Right hindlimb (tissue), 1 donor: ENCODE results near the gene FLOT1.
"Not testable (repeated sequence)": the region's sequence is repeated elsewhere in the genome, so short reads cannot be mapped to it uniquely, and the experiment has no call there.

ENCODE experiments used
- DNase-seq: peaks from one replicate; pipeline ENCODE4 v3.0.0-alpha.2; 2018

The FLOT1 gene

DNA sequence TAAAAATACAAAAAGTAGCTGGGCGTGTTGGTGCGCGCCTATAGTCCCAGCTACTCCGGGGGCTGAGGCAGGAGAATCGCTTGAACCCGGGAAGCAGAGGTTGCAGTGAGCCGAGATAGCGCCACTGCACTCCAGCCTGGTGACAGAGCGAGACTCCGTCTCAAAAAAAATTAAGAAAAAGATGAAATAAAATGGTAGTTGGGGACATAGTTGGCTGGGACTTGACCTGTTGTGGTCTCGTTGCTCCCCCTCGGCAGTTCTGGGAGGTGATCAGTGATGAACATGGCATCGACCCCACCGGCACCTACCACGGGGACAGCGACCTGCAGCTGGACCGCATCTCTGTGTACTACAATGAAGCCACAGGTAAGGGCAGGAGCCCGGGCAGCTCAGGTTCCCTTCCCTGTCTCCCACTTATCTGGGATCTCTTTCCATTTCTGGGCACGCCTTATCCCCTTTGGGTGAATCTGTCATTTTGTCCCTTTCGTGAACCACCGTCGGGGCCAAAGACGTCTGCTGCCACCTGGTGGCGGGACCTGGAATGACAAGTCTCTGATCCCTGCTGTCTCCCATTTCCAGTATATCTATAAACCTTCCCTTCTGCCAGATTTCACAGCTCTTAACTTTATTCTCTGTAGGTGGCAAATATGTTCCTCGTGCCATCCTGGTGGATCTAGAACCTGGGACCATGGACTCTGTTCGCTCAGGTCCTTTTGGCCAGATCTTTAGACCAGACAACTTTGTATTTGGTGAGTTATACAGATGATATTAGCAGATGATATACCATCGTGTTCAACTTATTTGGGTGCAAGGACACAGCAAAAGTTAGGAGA is 20.0 kb downstream of the FLOT1 start:
- DNase-seq, result peak; percentile 83

DNA sequence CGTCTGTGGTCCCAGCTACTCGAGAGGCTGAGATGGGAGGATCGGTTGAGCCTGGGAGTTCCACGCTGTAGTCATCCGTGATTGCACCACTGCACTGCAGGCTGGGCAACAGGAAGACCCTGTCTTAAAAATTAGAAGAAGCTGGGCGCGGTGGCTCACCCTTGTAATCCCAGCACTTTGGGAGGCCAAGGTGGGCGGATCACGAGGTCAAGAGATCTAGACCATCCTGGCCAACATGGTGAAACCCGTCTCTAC is 20.5 kb downstream of the FLOT1 start:
- not testable (repeated sequence) for DNase-seq

DNA sequence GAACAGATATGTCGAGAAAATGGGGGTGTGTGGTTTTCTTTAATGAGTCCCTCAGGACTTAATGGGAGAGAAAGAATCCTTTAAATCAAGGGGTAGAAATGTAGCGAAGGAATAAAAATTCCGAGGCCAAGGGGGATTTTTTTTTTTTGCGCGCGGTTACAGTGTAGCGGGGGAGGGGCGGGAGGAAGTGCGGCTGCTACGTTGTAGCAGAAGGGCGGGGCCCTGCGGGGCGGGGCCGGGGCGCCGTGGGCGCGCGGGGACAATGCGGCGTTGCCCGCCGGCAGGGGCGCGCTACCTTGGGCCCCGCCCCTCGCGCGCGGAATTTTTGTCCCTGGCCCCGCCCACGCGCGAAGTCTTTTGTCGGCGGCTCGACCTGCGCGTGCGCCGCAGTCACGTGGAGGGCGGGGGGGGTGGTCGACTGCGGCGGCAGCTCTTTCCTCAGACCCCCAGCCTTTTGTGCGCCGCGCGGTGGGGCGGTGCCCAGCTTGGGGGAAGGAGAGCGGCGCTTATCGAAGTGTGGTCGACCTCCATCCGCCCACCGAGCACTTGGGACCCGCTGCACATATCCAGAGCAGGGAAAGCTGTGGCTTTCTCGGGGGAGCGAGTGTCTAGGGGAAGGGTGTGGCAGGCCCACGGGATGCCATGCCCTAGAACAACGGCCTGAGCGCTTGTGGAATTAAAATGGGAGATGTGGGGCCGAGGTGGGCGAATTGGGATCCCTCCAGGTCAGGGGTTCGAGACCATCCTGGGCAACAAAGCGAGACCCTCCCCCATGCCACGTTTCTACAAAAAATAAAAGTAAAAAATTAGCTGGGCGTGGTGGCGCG is 21.1 kb downstream of the FLOT1 start:
- peak; percentile 94 for DNase-seq

DNA sequence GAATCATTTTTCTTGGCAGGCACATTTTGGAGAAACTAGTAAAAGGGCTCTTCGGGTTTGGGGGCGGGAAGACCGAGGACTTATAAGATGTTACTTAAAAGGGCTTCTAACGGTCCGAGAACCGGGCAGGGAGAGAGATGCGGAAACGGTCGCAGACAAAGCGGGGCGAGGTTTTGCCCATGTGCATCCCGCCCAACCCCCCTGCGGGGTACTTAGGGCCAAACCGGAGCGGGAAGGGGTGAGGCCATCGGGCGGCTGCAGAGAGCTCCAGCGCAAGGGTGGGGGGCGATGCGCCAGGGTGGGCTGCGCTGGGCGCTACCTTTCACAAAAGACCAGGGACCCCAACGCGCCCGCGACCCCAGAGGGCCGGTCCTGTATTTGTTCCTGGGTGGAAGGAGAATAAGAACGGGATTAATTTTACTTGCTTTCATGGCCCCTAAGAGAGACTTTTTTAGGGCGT is 21.7 kb downstream of the FLOT1 start:
- DNase-seq, result peak; percentile 80

DNA sequence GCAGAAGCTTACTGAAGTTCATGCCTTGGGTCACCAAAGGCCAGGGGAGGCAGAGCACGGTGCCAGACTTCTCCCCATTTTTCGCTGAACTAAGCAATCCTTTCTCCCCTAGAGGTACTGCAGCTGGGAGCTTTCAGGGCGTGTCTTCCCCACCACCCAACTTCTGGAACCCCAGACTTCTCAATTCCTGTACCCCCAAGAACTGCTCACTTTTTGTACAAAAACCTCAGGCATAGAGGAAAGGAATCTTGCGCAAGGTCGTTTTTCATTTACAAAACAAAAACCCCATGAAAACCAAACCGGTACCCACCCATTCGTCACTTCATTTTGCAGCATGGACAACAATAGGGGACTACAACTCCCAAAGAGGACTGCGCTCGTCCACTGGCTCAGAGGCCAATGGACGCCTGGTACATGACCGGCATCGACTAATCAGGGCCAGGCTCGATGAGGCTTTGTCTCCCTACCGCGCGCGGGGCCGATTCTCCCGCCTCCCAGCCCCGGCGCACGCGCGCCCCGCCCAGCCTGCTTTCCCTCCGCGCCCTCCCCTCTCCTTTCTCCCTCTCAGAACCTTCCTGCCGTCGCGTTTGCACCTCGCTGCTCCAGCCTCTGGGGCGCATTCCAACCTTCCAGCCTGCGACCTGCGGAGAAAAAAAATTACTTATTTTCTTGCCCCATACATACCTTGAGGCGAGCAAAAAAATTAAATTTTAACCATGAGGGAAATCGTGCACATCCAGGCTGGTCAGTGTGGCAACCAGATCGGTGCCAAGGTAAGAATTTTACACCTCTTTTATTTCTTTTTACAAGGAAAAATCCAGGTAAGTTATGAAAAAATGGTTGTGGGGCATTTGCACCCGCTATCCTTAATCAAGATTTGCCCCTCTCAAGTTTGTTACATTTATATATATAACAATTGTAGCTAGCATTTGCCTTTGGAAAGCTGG is 22.4 kb downstream of the FLOT1 start, which contains the start of gene TUBB:
Gene TUBB, plus strand, starts transcription at position 562 of the 947 bp plus-strand sequence. Its CDS starts 155 bp downstream, at position 717.
- peak; percentile 98 for DNase-seq

DNA sequence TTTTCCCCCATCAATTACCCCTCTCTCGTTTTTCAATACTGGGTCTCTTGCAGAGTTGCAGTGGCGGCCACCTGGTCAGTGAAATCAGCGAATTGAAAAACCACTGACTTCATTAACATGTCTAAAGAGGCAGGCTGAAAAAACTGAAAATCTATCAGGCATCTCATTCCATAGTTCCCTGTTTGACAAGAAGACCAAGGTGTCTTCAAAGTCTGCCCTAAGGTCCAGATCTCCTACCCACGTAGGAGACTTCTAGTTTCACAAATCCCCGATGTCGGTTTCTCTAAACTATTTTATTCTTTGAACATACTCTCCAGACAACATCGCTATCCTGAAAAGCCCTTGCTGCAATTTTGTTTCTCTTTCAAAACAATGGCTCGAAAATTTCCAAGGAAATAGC is 23.1 kb downstream of the FLOT1 start:
- no peak for DNase-seq

DNA sequence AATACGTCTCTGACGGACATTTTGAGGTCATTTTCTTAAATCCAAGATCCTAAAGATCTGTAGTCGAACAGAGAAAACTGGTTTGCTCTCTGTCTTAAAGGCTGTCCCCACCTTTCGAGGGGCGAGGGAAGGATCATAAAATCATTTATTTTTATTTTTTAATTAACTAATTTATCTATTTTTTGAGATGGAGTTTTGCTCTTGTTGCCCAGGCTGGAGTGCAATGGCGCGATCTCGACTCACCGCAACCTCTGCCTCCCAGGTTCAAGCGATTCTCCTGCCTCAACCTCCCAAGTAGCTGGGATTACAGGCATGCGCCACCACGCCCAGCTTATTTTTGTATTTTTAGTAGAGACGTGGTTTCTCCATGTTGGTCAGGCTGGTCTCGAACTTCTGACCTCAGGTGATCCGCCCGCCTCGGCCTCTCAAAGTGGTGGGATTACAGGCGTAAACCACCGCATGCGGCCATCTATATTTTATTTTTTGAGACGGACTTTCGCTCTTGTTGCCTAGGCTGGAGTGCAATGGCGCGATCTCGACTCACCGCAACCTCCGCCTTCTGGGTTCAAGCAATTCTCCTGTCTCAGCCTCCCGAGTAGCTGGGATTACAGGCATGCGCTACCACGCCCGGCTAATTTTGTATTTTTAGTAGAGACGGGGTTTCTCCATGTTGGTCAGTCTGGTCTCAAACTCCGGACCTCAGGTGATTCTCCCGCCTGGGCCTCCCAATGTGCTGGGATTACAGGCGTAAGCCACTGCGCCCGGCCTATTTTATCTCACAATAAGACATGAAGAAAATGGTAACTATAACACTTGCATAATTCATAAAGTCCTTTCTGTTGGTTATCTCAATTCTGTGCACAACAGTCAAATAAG is 24.4 kb downstream of the FLOT1 start:
- DNase-seq, result not testable (repeated sequence)

DNA sequence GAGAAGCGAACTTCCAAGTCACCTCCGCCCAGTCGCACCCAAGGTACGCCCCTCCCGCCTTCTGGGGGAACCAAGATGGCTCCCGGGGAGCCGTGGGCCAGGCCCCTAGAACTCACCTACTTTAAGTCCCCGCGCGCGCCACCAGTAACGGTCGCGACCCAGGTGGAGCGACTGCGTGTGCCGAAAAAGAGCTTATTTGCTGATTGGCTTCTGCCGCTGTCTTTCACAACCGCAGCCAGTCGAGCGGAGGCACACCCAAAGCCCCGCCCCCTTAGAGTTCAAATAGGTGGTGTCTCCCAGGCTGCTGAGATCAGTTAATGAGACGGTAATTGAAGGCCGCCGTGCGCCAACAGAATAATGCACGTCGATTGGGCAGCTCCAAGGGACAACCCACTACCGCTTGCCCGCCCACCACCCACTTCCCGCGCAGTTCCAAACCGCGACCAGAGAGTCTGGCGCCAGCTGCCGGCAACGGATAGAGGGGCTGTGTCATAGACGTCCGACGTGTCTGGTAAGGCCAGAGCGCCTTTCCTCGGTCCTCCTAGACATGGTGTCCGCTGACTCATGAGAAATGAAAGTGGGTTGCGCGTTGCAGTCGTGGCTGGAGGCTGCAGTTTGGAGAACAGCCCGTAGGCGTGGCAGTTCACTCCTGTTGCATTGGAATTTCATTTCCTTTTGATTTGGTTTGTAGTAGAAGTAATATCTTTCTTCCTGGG is 25.2 kb downstream of the FLOT1 start, which contains the start of gene MDC1:
Gene MDC1, minus strand, starts transcription at position 153 of the 716 bp plus-strand sequence. CDS start 2,106 bp downstream, outside the sequence.
- peak; percentile 100 for DNase-seq

DNA sequence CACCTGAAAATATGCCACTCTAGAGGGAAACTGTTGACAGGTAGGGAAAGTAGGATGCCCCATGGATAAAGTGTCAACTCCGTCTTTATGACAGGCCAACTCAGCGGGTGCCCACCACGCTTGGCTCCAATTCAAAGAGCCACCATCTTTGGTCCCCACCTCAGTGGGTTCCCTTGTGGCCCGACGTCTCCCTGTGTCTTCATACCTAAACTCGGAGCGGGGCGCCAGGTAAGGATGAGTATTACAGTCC is 25.7 kb downstream of the FLOT1 start:
- no peak for DNase-seq

DNA sequence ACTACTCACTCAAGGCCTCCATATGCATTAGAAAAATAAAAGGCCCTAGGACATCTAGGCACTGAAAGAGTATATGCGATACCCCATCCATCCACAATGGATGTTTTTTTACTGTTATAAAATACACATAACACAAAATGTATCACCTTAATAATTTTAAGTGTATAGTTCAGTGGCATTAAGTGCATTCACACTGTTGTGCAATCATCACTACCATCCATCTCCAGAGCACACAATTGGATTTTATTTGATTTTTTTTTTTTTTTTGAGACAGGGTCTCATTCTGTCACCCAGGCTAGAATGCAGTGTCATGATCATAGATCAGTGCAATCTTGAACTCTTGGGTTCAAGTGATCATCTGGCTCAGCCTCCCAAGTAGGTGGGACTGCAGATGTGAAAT is 28.2 kb downstream of the FLOT1 start:
- DNase-seq, result no peak

DNA sequence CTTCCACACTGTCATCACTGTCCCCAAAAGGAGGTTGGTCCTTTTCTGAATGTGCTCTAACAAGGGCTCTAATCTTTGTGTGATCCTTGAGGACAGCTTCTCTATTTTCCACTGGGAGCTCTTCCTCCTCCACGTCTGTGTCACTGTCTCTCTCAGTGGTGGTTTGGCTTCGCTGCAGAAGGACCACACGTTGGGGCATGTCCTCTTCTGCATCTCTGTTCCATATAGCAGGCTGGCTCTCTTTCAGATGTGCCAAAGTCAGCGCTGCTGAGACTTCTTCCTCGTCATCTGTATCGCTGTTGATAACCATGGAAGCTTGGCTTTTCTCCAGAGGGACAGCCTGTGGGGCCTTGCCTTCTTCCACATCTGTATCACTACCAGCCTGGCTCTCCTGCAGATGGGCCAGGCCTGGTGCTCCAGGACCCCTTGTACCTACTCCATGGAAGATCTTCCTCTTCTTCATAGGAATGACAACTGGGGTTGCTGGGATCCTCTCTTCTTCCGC is 30.0 kb downstream of the FLOT1 start:
- no peak for DNase-seq

DNA sequence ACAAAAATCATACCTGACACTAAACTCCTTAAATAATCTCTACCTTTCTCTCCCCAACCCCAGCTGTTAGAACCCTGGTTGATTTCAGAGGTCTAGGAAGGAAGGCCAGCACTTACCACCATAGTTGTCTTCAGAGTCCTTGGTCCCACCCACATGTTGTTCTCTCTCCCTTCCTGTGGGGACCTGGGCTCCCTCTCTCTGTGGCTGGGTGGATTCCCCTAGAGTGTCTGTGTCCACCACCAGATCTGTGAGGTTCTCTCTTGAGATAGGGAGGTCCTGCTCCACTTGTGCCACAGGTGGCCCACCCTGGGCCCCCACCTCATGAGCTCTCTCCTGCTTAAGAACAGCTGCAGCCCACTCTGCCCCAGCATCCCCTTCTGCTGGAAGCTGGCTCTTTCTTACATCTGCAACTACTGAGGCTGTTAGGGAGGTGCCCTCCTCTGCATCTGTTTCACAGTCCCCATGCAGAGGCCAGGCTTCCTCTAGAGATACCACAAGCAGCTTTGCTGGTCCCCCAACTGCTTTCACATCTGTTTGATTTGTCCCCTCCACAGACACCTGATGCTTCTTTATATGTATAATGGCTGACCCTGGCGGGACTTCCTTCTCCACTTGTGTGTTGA is 30.6 kb downstream of the FLOT1 start:
- DNase-seq, result no peak

DNA sequence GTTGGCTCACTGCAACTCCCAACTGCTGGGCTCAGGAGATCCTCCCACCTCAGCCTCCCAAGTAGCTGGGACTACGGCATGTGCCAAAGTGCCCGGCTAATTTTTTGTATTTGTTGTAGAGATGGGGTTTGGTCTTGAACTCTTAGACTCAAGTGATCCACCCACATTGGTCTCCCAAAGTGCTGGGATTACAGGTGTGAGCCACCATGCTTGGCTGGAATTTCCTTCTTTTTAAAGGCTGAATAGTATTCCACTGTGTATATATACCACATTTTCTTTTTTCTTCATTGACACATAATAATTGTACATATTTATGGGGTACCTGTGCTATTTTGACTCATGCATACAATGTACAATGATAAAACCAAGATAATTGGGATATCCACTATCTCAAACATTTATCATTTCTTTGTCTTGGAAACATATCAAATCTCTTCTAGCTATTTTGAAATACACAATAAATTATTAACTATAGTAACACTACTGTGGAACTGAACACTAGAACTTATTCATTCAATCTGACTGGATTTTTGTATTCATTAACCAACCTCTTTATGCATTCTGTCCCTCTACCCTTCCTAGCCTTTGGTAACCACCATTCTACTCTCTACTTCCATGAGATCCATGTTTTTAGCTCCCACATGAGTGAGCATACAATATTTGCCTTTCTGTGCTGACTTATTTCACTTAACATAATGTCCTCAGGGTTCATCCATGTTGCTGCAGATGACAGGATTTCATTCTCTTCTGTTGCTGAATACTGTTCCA is 33.2 kb downstream of the FLOT1 start:
- no peak for DNase-seq

DNA sequence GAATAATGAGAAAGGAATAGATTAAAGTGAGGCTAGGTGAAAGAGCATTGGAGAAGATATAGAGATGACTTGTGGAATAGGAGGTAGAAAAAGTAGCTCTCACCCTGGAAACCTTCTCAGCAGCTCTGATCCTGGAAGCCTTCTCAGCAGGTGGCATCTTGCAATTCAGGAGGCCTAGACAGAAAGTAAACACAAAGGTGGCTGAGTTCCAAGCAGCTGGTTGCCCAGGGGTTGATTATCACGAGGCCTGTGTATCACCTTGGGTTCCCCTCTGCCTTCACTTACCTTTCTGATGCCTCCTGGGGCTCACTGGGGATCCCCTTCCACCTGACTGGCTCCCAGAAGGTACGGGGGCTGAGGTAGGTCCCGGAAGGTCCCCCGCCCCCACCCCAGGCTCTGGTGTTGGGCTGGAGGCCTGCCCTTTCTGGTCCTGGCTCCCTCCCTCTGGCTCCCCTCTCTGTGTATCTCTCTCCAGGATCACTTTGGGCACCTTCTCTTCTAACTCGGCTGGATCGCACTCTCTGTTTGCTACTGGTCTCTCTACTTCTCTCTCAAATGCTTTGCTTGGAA is 35.1 kb downstream of the FLOT1 start:
- no peak for DNase-seq

DNA sequence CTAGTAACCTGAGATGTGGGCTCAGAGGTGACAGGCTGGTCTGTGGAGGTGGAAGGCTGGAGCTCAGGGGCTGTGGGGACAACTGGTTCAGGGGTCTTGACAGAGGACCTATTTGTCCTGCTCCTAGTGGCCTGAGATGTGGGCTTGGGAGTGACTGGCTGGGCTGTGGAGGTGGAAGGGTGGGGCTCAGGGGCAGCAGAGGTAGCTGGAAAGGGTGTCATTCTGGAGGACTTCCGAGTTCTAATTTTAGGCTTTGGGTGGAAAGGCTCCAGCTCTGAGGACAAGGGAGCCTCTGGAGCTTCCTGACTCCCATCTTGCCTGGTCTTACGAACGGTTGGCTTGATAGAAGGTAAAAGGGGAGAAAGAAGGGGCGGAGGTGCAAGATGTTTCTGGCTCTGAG is 36.9 kb downstream of the FLOT1 start:
- no peak for DNase-seq

DNA sequence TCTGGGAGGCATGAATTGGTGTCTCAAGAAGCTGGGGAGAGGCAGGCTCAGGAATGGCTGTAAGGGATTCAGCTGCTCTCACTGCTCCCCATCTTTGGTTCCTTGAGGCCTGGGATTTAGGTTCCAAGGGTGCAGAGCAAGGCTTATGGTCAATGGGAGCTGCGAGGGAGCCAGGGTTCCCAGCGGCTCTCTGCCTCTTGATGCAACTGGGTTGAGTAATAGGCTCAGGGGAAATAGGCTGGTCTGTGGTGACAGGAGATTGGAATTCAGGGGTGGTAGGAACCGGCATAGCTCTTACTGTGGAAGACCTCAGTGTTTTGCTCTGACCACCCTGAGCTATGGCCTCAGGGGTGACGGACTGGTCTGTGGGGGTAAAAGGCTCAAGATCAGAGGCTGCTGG is 38.7 kb downstream of the FLOT1 start:
- no peak for DNase-seq

DNA sequence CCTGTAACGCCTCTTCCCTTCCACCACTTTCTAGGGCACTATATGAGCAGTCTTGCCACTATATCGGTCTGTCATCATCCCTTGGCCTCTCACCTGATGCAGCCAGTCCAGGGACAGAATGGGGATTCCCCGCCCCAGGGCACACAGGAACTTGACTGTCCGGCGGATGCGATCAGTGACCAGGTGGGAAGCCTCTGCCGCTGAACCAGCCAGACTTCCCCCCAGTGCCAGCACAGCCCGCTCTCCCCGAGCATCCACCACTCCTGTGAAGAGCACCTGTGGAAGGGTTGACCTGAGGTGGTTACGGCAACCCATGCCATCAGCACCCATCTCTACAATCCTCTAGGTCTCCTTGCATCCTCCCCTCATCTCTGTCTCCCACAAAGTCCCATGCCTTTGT is 39.5 kb downstream of the FLOT1 start:
- DNase-seq, result no peak

DNA sequence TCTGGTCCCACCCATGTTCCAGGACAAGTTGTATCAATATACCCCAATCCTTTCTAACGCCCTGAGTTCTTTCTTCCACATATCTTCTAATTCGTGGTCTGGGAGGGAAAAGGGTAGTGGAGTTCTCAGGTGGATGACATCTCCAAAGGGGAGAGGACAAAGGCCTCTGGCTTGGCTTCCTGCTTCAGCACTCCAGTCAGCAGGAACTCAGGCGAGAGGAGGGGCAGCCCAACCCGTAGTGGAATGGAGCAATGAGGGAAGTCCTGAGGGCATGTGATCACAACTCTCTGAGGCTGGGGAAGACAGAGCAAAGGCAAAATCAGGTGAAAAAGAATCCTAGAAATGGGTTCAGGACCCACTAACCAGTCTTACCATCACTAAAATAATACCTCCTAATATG is 42.1 kb downstream of the FLOT1 start:
- DNase-seq, result no peak

DNA sequence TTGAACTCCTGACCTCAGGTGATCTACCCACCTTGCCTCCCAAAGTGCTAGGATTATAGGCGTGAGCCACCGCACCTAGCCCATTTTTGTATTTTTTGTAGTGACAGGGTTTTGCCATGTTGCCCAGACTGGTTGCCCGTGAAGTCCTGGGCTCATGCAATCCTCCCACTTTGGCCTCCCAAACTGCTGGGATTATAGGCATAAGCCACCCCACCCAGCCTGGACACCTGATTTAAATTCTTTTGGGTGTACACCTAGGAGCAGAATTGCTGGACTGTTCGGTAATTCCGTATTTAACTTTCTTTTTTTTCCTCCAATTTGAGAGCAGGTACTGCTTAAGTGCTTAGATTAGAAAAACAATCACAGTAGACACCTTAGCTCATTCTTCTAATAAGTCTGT is 46.1 kb downstream of the FLOT1 start:
- DNase-seq, result no peak
